ENCODE measurements around the gene KCNIP2.

DNA sequence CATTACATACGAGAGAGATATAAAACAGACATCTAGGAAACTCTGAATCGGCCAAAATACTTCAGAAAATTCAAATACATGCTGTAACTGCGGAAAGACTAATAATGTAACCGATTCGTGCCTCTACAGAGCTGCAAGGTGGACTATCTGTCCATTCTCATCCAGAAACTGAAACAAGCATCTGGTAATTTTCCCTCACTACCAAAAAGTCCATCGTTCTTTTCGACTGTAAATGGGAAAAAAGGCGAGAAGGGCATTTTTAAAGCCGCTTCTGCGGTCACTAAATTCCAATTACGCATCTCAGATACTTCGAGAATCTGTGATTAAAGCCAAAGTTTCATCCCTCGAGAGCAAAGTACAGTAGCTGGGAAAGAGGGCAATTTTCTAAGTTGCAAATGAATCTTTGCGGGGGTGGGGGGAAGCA, 26.7 kb downstream of the KCNIP2 start:
- TF ChIP-seq, protein P1, sequence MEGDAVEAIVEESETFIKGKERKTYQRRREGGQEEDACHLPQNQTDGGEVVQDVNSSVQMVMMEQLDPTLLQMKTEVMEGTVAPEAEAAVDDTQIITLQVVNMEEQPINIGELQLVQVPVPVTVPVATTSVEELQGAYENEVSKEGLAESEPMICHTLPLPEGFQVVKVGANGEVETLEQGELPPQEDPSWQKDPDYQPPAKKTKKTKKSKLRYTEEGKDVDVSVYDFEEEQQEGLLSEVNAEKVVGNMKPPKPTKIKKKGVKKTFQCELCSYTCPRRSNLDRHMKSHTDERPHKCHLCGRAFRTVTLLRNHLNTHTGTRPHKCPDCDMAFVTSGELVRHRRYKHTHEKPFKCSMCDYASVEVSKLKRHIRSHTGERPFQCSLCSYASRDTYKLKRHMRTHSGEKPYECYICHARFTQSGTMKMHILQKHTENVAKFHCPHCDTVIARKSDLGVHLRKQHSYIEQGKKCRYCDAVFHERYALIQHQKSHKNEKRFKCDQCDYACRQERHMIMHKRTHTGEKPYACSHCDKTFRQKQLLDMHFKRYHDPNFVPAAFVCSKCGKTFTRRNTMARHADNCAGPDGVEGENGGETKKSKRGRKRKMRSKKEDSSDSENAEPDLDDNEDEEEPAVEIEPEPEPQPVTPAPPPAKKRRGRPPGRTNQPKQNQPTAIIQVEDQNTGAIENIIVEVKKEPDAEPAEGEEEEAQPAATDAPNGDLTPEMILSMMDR (IDR thresholded peaks at IDR 0.05) = no peak
- no peak for TF ChIP-seq POLR2A (IDR thresholded peaks at IDR 0.05)
